HEK293 (cell line): Measurements from ENCODE around the gene MLF2.
A peak's percentile ranks its signal among the peaks of the same experiment; 100 is the strongest.

Source experiments
- GLIS2 ChIP-seq: fragments of 450-650 bp; formaldehyde crosslinking; IDR thresholded peaks from 2 replicates; pipeline ENCODE4 v1.5.1; 2016; ENCODE audit warnings: missing biosample characterization, missing genetic modification characterization
- IKZF3 ChIP-seq: fragments of 450-650 bp; IDR thresholded peaks from 2 replicates; pipeline ENCODE4 v1.5.0; 2018; ENCODE audit warnings: missing biosample characterization, mild to moderate bottlenecking, missing genetic modification characterization, moderate library complexity
- PRDM1 ChIP-seq: fragments of 450-650 bp; formaldehyde crosslinking; IDR thresholded peaks from 2 replicates; pipeline ENCODE4; 2016; ENCODE audit warnings: missing biosample characterization, missing genetic modification characterization
- PRDM4 ChIP-seq: fragments of 450-650 bp; formaldehyde crosslinking; IDR thresholded peaks from 2 replicates; pipeline ENCODE4 v1.5.1; 2017; ENCODE audit warnings: missing biosample characterization, missing genetic modification characterization
- TSHZ1 ChIP-seq: fragments of 450-650 bp; formaldehyde crosslinking; IDR thresholded peaks from 2 replicates; pipeline ENCODE4 v1.5.1; 2016; ENCODE audit warnings: missing biosample characterization, missing genetic modification characterization, borderline replicate concordance
- WT1 ChIP-seq: fragments of 450-650 bp; formaldehyde crosslinking; IDR thresholded peaks from 2 replicates; pipeline ENCODE4 v1.5.1; 2016; ENCODE audit warnings: missing biosample characterization, missing genetic modification characterization
- ZBTB1 ChIP-seq: fragments of 450-650 bp; formaldehyde crosslinking; IDR thresholded peaks from 2 replicates; pipeline ENCODE4 v1.5.1; 2016; ENCODE audit warnings: missing biosample characterization, missing genetic modification characterization
- ZBTB20 ChIP-seq: fragments of 450-650 bp; formaldehyde crosslinking; IDR thresholded peaks from 2 replicates; pipeline ENCODE4 v1.5.1; 2016; ENCODE audit warnings: missing biosample characterization, missing genetic modification characterization
- ZFP69B ChIP-seq: fragments of 450-650 bp; formaldehyde crosslinking; IDR thresholded peaks from 2 replicates; pipeline ENCODE4 v1.5.1; 2016; ENCODE audit warnings: missing biosample characterization, missing genetic modification characterization
- ZNF311 ChIP-seq: fragments of 450-650 bp; formaldehyde crosslinking; IDR thresholded peaks from 2 replicates; pipeline ENCODE4 v1.5.1; 2017; ENCODE audit warnings: missing biosample characterization, missing genetic modification characterization, borderline replicate concordance
- ZNF335 ChIP-seq: fragments of 450-650 bp; formaldehyde crosslinking; conservative IDR thresholded peaks from 2 replicates; pipeline ENCODE4 v1.5.1; 2016; ENCODE audit warnings: missing biosample characterization, missing genetic modification characterization
- ZNF341 ChIP-seq: fragments of 450-650 bp; formaldehyde crosslinking; IDR thresholded peaks from 2 replicates; pipeline ENCODE4; 2016; ENCODE audit warnings: low read depth, missing biosample characterization, missing genetic modification characterization
- ZNF530 ChIP-seq: fragments of 450-650 bp; formaldehyde crosslinking; IDR thresholded peaks from 2 replicates; pipeline ENCODE4 v1.5.1; 2016; ENCODE audit warnings: low read depth, missing biosample characterization, missing genetic modification characterization
- ZNF561 ChIP-seq: fragments of 450-650 bp; IDR thresholded peaks from 2 replicates; pipeline ENCODE4 v1.5.1; 2018; ENCODE audit warnings: missing biosample characterization, missing genetic modification characterization, borderline replicate concordance
- ZNF596 ChIP-seq: fragments of 450-650 bp; IDR thresholded peaks from 2 replicates; pipeline ENCODE4 v1.5.0; 2018; ENCODE audit warnings: missing biosample characterization, mild to moderate bottlenecking, missing genetic modification characterization, moderate library complexity
- ZNF621 ChIP-seq: fragments of 450-650 bp; formaldehyde crosslinking; IDR thresholded peaks from 2 replicates; pipeline ENCODE4 v1.5.1; 2017; ENCODE audit warnings: missing biosample characterization, missing genetic modification characterization
- ZNF626 ChIP-seq: fragments of 450-650 bp; sonication (Bioruptor Pico); formaldehyde crosslinking; IDR thresholded peaks from 2 replicates; pipeline ENCODE4 v1.5.1; 2018; ENCODE audit warnings: missing biosample characterization, missing genetic modification characterization, inconsistent platforms
- ZNF830 ChIP-seq: fragments of 450-650 bp; IDR thresholded peaks from 2 replicates; pipeline ENCODE4 v1.5.0; 2018; ENCODE audit warnings: missing biosample characterization, missing genetic modification characterization, low read depth, mild to moderate bottlenecking, moderate library complexity
- ZXDB ChIP-seq: fragments of 450-650 bp; formaldehyde crosslinking; IDR thresholded peaks from 2 replicates; pipeline ENCODE4 v1.5.1; 2016; ENCODE audit warnings: missing biosample characterization, missing genetic modification characterization
- TF ChIP-seq, protein P1 (sequence below): fragments of 450-650 bp; formaldehyde crosslinking; IDR thresholded peaks from 2 replicates; pipeline ENCODE4 v1.5.1; 2016; ENCODE audit warnings: missing biosample characterization, missing genetic modification characterization
- TF ChIP-seq, protein P2 (sequence below): fragments of 450-650 bp; formaldehyde crosslinking; IDR thresholded peaks from 2 replicates; pipeline ENCODE4 v1.5.1; 2017; ENCODE audit warnings: missing biosample characterization, missing genetic modification characterization
- TF ChIP-seq, protein P3 (sequence below): fragments of 450-650 bp; formaldehyde crosslinking; IDR thresholded peaks from 2 replicates; pipeline ENCODE4 v1.5.1; 2016; ENCODE audit warnings: missing biosample characterization, missing genetic modification characterization
- TF ChIP-seq, protein P4 (sequence below): fragments of 450-650 bp; formaldehyde crosslinking; IDR thresholded peaks from 2 replicates; pipeline ENCODE4 v1.5.1; 2016; ENCODE audit warnings: missing biosample characterization, missing genetic modification characterization
- TF ChIP-seq, protein P5 (sequence below): fragments of 450-650 bp; formaldehyde crosslinking; IDR thresholded peaks from 2 replicates; pipeline ENCODE4 v1.5.1; 2016; ENCODE audit warnings: missing biosample characterization, missing genetic modification characterization

MLF2 gene

DNA sequence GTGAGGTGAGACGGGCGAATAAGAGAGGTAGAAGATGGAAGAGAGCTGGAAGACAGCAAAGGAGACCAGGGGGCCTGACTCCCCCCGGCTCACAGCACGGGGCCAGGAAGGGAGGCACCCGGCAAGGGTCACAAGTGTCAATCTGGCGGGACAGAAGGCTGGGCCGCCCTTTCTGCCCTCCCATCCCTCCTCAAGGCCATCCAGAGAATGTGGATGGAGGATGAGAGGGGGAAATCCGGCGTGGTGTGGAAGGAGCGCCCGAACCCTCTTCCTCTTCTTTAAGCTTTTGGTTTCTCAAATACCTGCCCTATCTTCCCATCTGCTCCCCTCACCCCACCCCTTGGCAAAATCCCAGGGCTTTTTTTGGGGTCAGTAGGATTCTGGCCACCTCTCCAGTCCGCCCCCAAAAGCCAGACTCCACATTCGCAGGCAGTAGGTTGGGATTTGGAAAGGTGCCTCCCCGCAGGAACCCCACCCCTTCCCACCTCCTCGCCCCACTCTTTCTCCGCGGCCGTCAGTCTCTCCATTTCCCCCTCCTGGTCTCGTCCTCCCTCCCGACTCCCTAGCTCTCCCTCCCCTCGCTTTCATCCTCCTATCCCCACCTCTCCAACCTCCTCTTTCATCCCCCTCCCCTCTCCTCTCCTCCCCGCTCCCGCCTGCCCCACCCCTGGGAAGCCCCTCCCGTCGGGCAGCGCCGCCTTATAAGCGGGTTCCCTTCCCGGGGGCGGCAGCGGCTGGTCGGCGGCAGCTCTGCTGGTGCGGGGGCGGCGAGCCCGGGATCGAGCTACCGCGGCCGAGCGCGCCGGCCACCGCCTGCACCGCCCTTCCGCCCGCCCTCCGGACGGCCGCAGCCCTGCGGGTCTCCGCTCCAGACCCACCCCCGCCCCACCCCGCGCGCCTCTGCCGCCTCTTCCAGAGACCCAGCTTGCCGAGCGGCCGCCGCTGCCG lies 13.0 kb upstream of the MLF2 start, which contains the start of gene PTMS (continued):
- TF ChIP-seq ZNF335 (peak; percentile 66; the same call in 1 of the 2 replicates), PRDM4 (tag by site-specific recombination) (peak; percentile 41; the same call in 1 of the 2 replicates), TSHZ1 (tag by site-specific recombination) (peak; percentile 36; the same call in 1 of the 2 replicates), ZXDB (tag by site-specific recombination) (peak; percentile 84), WT1 (tag by site-specific recombination) (peak; percentile 97), ZNF830 (tag by site-specific recombination) (no peak), IKZF3 (tag by site-specific recombination) (peak; percentile 88), ZNF561 (tag by site-specific recombination) (peak; percentile 37; the same call in 1 of the 2 replicates), ZNF311 (no peak), ZNF341 (tag by site-specific recombination) (peak; percentile 86), ZNF621 (no peak), ZBTB1 (tag by site-specific recombination) (peak; percentile 26; the same call in 1 of the 2 replicates), ZNF530 (tag by site-specific recombination) (no peak), ZBTB20 (peak; percentile 98), PRDM1 (tag by site-specific recombination) (peak; percentile 97), ZNF626 (no peak), ZFP69B (peak; percentile 74), ZNF596 (tag by site-specific recombination) (peak; percentile 61; the same call in 1 of the 2 replicates), GLIS2 (tag by site-specific recombination) (peak; percentile 93)
- TF ChIP-seq, protein P1, sequence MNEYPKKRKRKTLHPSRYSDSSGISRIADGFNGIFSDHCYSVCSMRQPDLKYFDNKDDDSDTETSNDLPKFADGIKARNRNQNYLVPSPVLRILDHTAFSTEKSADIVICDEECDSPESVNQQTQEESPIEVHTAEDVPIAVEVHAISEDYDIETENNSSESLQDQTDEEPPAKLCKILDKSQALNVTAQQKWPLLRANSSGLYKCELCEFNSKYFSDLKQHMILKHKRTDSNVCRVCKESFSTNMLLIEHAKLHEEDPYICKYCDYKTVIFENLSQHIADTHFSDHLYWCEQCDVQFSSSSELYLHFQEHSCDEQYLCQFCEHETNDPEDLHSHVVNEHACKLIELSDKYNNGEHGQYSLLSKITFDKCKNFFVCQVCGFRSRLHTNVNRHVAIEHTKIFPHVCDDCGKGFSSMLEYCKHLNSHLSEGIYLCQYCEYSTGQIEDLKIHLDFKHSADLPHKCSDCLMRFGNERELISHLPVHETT (tag by site-specific recombination) = 0 out of 2 replicates have a peak, but pooled peaks have one; percentile 56
- TF ChIP-seq, protein P2, sequence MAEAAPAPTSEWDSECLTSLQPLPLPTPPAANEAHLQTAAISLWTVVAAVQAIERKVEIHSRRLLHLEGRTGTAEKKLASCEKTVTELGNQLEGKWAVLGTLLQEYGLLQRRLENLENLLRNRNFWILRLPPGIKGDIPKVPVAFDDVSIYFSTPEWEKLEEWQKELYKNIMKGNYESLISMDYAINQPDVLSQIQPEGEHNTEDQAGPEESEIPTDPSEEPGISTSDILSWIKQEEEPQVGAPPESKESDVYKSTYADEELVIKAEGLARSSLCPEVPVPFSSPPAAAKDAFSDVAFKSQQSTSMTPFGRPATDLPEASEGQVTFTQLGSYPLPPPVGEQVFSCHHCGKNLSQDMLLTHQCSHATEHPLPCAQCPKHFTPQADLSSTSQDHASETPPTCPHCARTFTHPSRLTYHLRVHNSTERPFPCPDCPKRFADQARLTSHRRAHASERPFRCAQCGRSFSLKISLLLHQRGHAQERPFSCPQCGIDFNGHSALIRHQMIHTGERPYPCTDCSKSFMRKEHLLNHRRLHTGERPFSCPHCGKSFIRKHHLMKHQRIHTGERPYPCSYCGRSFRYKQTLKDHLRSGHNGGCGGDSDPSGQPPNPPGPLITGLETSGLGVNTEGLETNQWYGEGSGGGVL = peak; percentile 100
- TF ChIP-seq, protein P3, sequence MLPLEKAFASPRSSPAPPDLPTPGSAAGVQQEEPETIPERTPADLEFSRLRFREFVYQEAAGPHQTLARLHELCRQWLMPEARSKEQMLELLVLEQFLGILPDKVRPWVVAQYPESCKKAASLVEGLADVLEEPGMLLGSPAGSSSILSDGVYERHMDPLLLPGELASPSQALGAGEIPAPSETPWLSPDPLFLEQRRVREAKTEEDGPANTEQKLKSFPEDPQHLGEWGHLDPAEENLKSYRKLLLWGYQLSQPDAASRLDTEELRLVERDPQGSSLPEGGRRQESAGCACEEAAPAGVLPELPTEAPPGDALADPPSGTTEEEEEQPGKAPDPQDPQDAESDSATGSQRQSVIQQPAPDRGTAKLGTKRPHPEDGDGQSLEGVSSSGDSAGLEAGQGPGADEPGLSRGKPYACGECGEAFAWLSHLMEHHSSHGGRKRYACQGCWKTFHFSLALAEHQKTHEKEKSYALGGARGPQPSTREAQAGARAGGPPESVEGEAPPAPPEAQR = no peak
- TF ChIP-seq, protein P4, sequence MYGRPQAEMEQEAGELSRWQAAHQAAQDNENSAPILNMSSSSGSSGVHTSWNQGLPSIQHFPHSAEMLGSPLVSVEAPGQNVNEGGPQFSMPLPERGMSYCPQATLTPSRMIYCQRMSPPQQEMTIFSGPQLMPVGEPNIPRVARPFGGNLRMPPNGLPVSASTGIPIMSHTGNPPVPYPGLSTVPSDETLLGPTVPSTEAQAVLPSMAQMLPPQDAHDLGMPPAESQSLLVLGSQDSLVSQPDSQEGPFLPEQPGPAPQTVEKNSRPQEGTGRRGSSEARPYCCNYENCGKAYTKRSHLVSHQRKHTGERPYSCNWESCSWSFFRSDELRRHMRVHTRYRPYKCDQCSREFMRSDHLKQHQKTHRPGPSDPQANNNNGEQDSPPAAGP (tag by site-specific recombination) = peak; percentile 99
- TF ChIP-seq, protein P5, sequence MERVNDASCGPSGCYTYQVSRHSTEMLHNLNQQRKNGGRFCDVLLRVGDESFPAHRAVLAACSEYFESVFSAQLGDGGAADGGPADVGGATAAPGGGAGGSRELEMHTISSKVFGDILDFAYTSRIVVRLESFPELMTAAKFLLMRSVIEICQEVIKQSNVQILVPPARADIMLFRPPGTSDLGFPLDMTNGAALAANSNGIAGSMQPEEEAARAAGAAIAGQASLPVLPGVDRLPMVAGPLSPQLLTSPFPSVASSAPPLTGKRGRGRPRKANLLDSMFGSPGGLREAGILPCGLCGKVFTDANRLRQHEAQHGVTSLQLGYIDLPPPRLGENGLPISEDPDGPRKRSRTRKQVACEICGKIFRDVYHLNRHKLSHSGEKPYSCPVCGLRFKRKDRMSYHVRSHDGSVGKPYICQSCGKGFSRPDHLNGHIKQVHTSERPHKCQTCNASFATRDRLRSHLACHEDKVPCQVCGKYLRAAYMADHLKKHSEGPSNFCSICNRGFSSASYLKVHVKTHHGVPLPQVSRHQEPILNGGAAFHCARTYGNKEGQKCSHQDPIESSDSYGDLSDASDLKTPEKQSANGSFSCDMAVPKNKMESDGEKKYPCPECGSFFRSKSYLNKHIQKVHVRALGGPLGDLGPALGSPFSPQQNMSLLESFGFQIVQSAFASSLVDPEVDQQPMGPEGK (tag by site-specific recombination) = peak; percentile 99
